ENCODE data around the gene RTN4RL1.

RTN4RL1 gene

DNA sequence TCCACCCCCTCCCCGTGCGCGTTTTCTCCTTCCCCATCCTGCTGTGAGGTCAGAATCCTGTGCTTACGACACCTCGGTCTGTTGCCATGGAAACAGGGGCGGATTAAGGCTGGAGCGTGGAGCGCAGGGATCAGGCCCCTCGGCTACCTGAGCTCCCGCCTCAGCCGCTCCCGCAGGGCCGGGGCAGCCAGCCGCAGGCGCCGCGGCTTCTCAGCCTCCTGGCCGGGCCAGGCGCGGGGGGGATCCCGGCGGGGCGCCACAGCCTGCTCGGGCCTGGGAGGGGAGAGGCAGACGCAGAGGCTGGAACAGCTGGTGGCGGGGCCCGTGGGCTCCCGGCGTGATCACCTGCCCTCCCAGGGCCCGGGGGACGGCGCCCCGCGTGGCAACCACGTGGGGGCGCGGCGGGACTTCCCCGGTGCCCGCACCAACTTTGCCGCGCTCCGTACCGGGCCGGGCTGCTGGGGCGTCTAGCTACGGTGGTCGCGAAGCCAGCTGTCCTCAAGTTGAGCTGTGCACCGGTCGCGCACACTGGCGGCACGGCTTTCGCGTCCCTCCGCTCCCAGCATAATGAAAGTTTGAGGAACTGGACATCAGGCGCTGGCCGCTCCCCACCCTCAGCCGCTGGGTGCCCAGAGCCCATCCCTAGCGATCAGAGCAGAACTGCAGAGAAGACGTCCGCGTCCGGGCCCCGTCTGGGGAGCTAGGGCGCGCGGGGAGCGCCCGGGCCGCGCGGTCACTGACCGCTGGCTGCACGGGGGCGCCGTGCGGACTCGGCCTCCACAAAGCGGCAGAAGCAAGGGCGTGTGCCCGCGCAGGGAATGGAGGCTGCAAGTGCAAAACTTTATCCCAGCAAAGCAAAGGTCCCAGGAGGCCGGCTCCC is 1.2 kb downstream of the RTN4RL1 start (continued):
- TF ChIP-seq, protein P1, sequence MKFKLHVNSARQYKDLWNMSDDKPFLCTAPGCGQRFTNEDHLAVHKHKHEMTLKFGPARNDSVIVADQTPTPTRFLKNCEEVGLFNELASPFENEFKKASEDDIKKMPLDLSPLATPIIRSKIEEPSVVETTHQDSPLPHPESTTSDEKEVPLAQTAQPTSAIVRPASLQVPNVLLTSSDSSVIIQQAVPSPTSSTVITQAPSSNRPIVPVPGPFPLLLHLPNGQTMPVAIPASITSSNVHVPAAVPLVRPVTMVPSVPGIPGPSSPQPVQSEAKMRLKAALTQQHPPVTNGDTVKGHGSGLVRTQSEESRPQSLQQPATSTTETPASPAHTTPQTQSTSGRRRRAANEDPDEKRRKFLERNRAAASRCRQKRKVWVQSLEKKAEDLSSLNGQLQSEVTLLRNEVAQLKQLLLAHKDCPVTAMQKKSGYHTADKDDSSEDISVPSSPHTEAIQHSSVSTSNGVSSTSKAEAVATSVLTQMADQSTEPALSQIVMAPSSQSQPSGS (tag by site-specific recombination; IDR thresholded peaks at IDR 0.05; ENCODE audit: low read depth), result no peak

DNA sequence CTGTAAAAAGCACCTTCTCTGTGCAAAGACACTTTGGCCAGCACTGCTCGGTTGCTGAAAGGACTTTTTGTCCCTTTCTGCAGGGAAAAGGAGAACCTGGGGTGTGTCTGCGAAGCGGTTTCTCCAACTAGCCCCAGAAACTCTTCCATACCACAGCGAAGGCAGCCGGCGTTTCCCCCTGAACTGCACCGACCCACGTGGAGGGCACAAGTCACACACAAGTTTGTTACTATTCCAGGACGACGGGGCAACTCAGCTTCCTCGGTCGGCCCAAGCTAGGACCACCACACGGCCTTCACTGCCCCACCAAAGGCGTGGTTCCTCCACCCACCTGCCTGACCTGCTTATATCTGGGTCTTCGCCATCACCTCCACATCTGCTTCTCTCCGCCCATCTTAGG is 1.9 kb downstream of the RTN4RL1 start:
- H3K4me1 ChIP-seq (ENCODE audit: control insufficient read depth, insufficient read depth, low read length), result peaks cover 10% of the 10 kb centered on the region; the same call in 1 of the 2 replicates
- H3K36me3 ChIP-seq (ENCODE audit: control insufficient read depth in 2 of 2, insufficient read depth in 1 of 2, low read length in 2 of 2), result no peaks in the 10 kb centered on the region
- no peaks in the 10 kb centered on the region for H3K9me3 ChIP-seq (ENCODE audit: control insufficient read depth, insufficient read depth, low read depth, low read length)
- ChIA-PET CTCF (interaction anchor here (0.5 to 12.2 kb wide), 7 partner anchors 11 to 158 kb away, joined by 3 to 145 read pairs (median 3); no protein-coding TSS in a partner anchor), POLR2A (interaction anchor here (0.6 to 3.5 kb wide), 4 partner anchors 108 to 301 kb away, joined by 5 to 19 read pairs (median 6); no protein-coding TSS in a partner anchor)
- no peak overlapping the region for H3K27ac ChIP-seq (ENCODE audit: extremely low read depth, low read depth, low read length)
- H3K4me3 ChIP-seq (ENCODE audit: low read depth, low read length), result no peak overlapping the region
- TF ChIP-seq ZNF600 (tag by site-specific recombination; IDR thresholded peaks at IDR 0.05), result 0 out of 2 replicates have a peak, but pooled peaks have one; percentile 16
- TF ChIP-seq ZXDB (tag by site-specific recombination; IDR thresholded peaks at IDR 0.05), result no peak

DNA sequence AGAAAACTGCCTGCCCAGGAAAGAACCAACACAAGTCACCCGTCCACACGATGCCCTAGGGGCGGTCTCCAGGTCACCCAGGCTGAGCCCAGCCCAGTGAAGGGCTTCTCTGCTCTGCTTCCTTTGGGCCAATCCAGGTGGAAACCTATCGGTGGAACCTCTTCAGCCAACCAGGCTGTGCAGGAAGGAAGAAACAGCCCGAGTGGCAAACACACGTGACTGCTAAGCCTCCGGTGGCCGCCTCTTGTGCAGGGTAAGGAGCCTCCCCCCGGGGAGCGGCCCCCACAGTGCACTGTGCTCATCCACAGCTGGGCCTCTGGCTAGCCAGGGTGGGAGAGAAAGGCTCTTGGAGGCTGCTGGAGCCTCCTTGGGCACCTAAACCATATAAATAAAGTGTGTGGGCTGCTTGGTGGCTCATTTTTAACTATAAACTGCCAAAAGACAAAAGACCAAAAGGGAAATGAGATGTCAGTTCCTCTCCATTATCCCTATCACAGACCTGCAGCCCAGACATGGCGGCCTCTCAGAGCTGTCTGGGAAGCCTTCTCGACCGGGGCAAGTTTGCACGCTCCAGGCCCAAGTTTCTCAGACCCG is 2.4 kb downstream of the RTN4RL1 start:
- POLR2A ChIA-PET, result interaction anchor here (0.6 to 3.5 kb wide), 3 partner anchors 107 to 301 kb away, joined by 5 to 19 read pairs (median 8); no protein-coding TSS in a partner anchor
- no peaks in the 10 kb centered on the region for H3K9me3 ChIP-seq (ENCODE audit: control insufficient read depth, insufficient read depth, low read depth, low read length)
- CTCF ChIA-PET, result interaction anchor here (0.5 to 12.2 kb wide), 4 partner anchors 10 to 157 kb away, joined by 3 to 145 read pairs (median 14); no protein-coding TSS in a partner anchor
- TF ChIP-seq ZNF341 (tag by site-specific recombination; IDR thresholded peaks at IDR 0.05; ENCODE audit: low read depth), result no peak
- TF ChIP-seq ZNF37A (tag by site-specific recombination; IDR thresholded peaks at IDR 0.05), result no peak
- TF ChIP-seq, protein P2, sequence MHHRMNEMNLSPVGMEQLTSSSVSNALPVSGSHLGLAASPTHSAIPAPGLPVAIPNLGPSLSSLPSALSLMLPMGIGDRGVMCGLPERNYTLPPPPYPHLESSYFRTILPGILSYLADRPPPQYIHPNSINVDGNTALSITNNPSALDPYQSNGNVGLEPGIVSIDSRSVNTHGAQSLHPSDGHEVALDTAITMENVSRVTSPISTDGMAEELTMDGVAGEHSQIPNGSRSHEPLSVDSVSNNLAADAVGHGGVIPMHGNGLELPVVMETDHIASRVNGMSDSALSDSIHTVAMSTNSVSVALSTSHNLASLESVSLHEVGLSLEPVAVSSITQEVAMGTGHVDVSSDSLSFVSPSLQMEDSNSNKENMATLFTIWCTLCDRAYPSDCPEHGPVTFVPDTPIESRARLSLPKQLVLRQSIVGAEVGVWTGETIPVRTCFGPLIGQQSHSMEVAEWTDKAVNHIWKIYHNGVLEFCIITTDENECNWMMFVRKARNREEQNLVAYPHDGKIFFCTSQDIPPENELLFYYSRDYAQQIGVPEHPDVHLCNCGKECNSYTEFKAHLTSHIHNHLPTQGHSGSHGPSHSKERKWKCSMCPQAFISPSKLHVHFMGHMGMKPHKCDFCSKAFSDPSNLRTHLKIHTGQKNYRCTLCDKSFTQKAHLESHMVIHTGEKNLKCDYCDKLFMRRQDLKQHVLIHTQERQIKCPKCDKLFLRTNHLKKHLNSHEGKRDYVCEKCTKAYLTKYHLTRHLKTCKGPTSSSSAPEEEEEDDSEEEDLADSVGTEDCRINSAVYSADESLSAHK (tag by site-specific recombination; IDR thresholded peaks at IDR 0.05), result 0 out of 2 replicates have a peak, but pooled peaks have one; percentile 24
- no peak for TF ChIP-seq ZNF776 (tag by site-specific recombination; IDR thresholded peaks at IDR 0.05; ENCODE audit: borderline replicate concordance)
- no peak for TF ChIP-seq ZFP41 (tag by site-specific recombination; IDR thresholded peaks at IDR 0.05; ENCODE audit: borderline replicate concordance)
- TF ChIP-seq, protein P3, sequence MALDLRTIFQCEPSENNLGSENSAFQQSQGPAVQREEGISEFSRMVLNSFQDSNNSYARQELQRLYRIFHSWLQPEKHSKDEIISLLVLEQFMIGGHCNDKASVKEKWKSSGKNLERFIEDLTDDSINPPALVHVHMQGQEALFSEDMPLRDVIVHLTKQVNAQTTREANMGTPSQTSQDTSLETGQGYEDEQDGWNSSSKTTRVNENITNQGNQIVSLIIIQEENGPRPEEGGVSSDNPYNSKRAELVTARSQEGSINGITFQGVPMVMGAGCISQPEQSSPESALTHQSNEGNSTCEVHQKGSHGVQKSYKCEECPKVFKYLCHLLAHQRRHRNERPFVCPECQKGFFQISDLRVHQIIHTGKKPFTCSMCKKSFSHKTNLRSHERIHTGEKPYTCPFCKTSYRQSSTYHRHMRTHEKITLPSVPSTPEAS (tag by site-specific recombination; IDR thresholded peaks at IDR 0.05), result no peak
- TF ChIP-seq ZNF571 (tag by site-specific recombination; IDR thresholded peaks at IDR 0.05), result no peak
- TF ChIP-seq GLIS1 (tag by site-specific recombination; IDR thresholded peaks at IDR 0.05), result peak; percentile 20; the same call in 1 of the 2 replicates
- no peak for TF ChIP-seq ZNF549 (tag by site-specific recombination; IDR thresholded peaks at IDR 0.05)
- no peak for TF ChIP-seq FEZF1 (tag by site-specific recombination; IDR thresholded peaks at IDR 0.05)
- TF ChIP-seq ZNF558 (tag by site-specific recombination; IDR thresholded peaks at IDR 0.05), result no peak
- no peak for TF ChIP-seq ZNF175 (tag by site-specific recombination; IDR thresholded peaks at IDR 0.05)
- no peak for TF ChIP-seq ZNF248 (tag by site-specific recombination; IDR thresholded peaks at IDR 0.05)
- no peak for TF ChIP-seq ZFP37 (tag by site-specific recombination; IDR thresholded peaks at IDR 0.05)
- TF ChIP-seq ZFP3 (tag by site-specific recombination; IDR thresholded peaks at IDR 0.05; ENCODE audit: low read depth), result no peak
- TF ChIP-seq ZIC2 (tag by site-specific recombination; IDR thresholded peaks at IDR 0.05), result peak; percentile 73
- TF ChIP-seq ZNF677 (tag by site-specific recombination; IDR thresholded peaks at IDR 0.05), result no peak
- TF ChIP-seq ZNF426 (tag by site-specific recombination; IDR thresholded peaks at IDR 0.05), result no peak
- H3K4me3 ChIP-seq (ENCODE audit: low read depth, low read length), result no peak overlapping the region
- H3K36me3 ChIP-seq (ENCODE audit: control insufficient read depth in 2 of 2, insufficient read depth in 1 of 2, low read length in 2 of 2), result no peaks in the 10 kb centered on the region
- H3K27ac ChIP-seq (ENCODE audit: extremely low read depth, low read depth, low read length), result no peak overlapping the region
- H3K4me1 ChIP-seq (ENCODE audit: control insufficient read depth, insufficient read depth, low read length), result peaks cover 10% of the 10 kb centered on the region; the same call in 1 of the 2 replicates

Measured in HEK293 (cell line).